ENCODE data around the gene NDUFB5.

DNA sequence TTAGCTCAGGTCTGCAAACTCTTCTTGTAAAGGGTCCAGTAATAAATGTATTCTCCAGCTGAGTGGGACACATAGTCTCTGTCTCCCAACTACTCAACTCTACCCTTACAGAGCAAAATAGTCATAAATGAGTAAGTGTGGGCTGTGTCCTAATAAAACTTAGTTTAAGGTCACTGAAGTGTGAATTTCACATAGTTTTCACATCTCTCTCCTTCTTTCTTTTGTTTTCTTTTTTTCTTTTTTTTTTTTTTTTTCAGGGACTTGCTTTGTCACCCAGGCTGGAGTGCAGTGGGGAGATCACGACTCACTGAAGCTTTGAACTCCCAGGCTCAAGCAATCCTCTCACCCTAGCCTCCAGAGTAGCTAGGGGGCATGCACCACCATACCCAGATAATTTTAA lies 43.8 kb upstream of the NDUFB5 start:
- TF ChIP-seq, protein P1, sequence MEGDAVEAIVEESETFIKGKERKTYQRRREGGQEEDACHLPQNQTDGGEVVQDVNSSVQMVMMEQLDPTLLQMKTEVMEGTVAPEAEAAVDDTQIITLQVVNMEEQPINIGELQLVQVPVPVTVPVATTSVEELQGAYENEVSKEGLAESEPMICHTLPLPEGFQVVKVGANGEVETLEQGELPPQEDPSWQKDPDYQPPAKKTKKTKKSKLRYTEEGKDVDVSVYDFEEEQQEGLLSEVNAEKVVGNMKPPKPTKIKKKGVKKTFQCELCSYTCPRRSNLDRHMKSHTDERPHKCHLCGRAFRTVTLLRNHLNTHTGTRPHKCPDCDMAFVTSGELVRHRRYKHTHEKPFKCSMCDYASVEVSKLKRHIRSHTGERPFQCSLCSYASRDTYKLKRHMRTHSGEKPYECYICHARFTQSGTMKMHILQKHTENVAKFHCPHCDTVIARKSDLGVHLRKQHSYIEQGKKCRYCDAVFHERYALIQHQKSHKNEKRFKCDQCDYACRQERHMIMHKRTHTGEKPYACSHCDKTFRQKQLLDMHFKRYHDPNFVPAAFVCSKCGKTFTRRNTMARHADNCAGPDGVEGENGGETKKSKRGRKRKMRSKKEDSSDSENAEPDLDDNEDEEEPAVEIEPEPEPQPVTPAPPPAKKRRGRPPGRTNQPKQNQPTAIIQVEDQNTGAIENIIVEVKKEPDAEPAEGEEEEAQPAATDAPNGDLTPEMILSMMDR (IDR thresholded peaks at IDR 0.05) = no peak
- TF ChIP-seq EZH2 (IDR thresholded peaks at IDR 0.05; ENCODE audit: borderline replicate concordance, insufficient read depth, low read depth, low read length, poor library complexity, severe bottlenecking) = no peak
